ENCODE data around the gene ACTR3.

- no peak for TF ChIP-seq POLR2AphosphoS5 (IDR thresholded peaks at IDR 0.05)
- TF ChIP-seq CTCF (IDR thresholded peaks at IDR 0.05) = no peak
- no peak for TF ChIP-seq EP300 (IDR thresholded peaks at IDR 0.05)
These were observed 96.9 kb downstream of the ACTR3 start for GRCh38 chr2:113986762-113987290.
